Body of pancreas (tissue), 4 donors: ENCODE data around the gene ANKRD28. TPM values are rescaled to one million over a fixed set of nuclear protein-coding genes. Genes with fewer than 3 reads are reported as not detected.

Source experiments
- ATAC-seq: fragments of 150-250 bp; one replicate; pipeline ENCODE4 v1.9.1; 2016
- DNase-seq, 4 donors: peaks; one replicate each; pipeline ENCODE4 v3.0.0-alpha.2; 2019
- H3K27ac ChIP-seq, 4 donors: fragments of 200-600 bp; sonication (generic); 1 replicate in 3 of 4; 2 replicates in 1 of 4; pipeline versions ENCODE4 v1.5.1 to v1.6.1; 2016 to 2019; ENCODE audit warnings: mild to moderate bottlenecking in 1 of 4, mixed read lengths in 1 of 4, moderate library complexity in 1 of 4
- H3K27me3 ChIP-seq, 2 donors: fragments of 200-600 bp; sonication (generic); one replicate each; pipeline ENCODE4 v1.6.0; 2016; ENCODE audit warnings: mild to moderate bottlenecking in 1 of 2
- H3K36me3 ChIP-seq, 2 donors: fragments of 200-600 bp; sonication (generic); replicated peaks in 1 of 2; 2 replicates each; pipeline ENCODE4 v1.5.1; 2016; ENCODE audit warnings: low read depth in 2 of 2; ENCODE audit not compliant: insufficient read depth in 1 of 2
- H3K4me1 ChIP-seq: fragments of 200-600 bp; sonication (generic); one replicate; pipeline ENCODE4 v1.6.0; 2016
- H3K4me3 ChIP-seq, 2 donors: fragments of 200-600 bp; sonication (generic); 1 replicate in 1 of 2; 2 replicates in 1 of 2; pipeline ENCODE4 v1.5.1; 2016 to 2019
- H3K9me3 ChIP-seq, 3 donors: fragments of 200-600 bp; sonication (generic); 1 replicate in 2 of 3; 2 replicates in 1 of 3; pipeline ENCODE4 v1.5.1; 2016
- POLR2A ChIP-seq, 3 donors: fragments of 450-650 bp; IDR thresholded peaks; one replicate each; pipeline ENCODE4 v1.6.1; 2016; ENCODE audit warnings: antibody characterized with exemption in 3 of 3, mild to moderate bottlenecking in 2 of 3
- WGBS, 2 donors: methylation state at CpG; one replicate each; pipeline ENCODE4 v1.1.5; 2017; 5-methylcytosine and 5-hydroxymethylcytosine counted together
- intact Hi-C: fragments of 100-400 bp; cut with DNase I; formaldehyde crosslinking; loops from one replicate; pipeline ENCODE4 v1.15.1; 2023
- total RNA-seq, 2 donors: library from RNA; depleted of rRNA; stranded (reverse); fragments of >200 nt; gene quantifications; one replicate each; pipeline ENCODE4 v1.1.0, GENCODE V29; 2016
- TF ChIP-seq, protein P1 (sequence below), 7 experiments: fragments of 450-650 bp in 4 of 7; fragments of 200-600 bp in 3 of 7; sonication (generic) in 3 of 7; IDR thresholded peaks; one replicate each; pipeline ENCODE4 v1.5.1; 2016 to 2019; ENCODE audit warnings: antibody characterized with exemption in 7 of 7

The ANKRD28 gene
- total RNA-seq, 2 donors from 2014 or later, result 26.7 to 37.1 TPM

- DNase-seq (no peak), ATAC-seq (no peak)
- no peak for TF ChIP-seq POLR2A (IDR thresholded peaks at IDR 0.05)
- TF ChIP-seq, protein P1, sequence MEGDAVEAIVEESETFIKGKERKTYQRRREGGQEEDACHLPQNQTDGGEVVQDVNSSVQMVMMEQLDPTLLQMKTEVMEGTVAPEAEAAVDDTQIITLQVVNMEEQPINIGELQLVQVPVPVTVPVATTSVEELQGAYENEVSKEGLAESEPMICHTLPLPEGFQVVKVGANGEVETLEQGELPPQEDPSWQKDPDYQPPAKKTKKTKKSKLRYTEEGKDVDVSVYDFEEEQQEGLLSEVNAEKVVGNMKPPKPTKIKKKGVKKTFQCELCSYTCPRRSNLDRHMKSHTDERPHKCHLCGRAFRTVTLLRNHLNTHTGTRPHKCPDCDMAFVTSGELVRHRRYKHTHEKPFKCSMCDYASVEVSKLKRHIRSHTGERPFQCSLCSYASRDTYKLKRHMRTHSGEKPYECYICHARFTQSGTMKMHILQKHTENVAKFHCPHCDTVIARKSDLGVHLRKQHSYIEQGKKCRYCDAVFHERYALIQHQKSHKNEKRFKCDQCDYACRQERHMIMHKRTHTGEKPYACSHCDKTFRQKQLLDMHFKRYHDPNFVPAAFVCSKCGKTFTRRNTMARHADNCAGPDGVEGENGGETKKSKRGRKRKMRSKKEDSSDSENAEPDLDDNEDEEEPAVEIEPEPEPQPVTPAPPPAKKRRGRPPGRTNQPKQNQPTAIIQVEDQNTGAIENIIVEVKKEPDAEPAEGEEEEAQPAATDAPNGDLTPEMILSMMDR (IDR thresholded peaks at IDR 0.05), result no peak
- no peaks in the 10 kb centered on the region for H3K4me1 ChIP-seq
- 93 to 96% methylated on average over 2 of the region's 2 CpGs for WGBS, 2 donors
- H3K4me3 ChIP-seq, result no peak overlapping the region
- no peaks in the 10 kb centered on the region for H3K9me3 ChIP-seq
- intact Hi-C loops, result no loop called here
- no peaks in the 10 kb centered on the region for H3K27me3 ChIP-seq
- no peak overlapping the region for H3K27ac ChIP-seq
- H3K36me3 ChIP-seq, result no peaks in the 10 kb centered on the region
Observed at GRCh38 chr3:15731024-15731423, 66.8 kb downstream of the ANKRD28 start.

DNA sequence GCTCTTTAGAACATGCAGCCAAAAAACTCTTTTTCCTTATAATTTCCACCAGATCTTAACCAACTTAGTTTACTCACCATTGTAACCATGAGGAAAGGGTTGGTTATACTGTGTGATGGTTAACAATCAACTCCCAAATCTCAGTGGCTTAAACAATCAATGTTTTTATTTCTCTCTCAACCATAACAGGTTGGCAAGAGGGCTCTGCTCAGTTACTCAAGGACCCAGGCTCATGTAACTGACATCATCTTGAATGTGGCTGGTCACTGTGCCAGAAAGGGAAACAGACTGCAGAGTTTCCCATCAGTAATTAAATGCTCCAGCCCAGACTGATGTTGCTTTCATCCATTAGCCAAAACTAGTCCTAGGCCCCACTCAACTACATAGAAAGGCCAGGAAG, 69.0 kb downstream of the ANKRD28 start:
- TF ChIP-seq, protein P1 (IDR thresholded peaks at IDR 0.05), result no peak
- no peak for TF ChIP-seq POLR2A (IDR thresholded peaks at IDR 0.05)
- Histone ChIP-seq H3K4me3 (no peak overlapping the region), H3K9me3 (no peaks in the 10 kb centered on the region), H3K36me3 (peaks cover 0 to 2% of the 10 kb centered on the region in 2 donors), H3K27ac (no peak overlapping the region), H3K4me1 (no peaks in the 10 kb centered on the region), H3K27me3 (no peaks in the 10 kb centered on the region)
- DNase-seq, result no peak
- intact Hi-C loops, result no loop called here
- no peak for ATAC-seq

DNA sequence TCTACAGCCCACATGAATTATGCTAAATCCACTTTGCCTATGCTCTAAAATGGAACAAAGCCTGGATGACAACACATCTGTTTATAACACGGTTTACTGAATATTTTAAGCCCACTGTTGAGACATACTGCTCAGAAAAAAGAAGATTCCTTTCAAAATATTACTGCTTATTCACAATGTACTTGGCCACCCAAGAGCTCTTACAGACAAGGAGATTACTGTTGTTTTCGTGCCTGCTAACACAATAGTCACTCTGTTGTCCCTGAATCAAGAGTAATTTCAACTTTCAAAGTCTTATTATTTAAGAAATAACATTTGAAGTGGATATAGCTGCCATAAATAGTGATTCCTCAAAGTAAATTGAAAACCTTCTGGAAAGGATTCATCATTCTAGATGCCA, 70.9 kb downstream of the ANKRD28 start:
- Histone ChIP-seq H3K36me3 (peaks cover 0 to 5% of the 10 kb centered on the region in 2 donors), H3K9me3 (no peaks in the 10 kb centered on the region), H3K27me3 (no peaks in the 10 kb centered on the region), H3K4me3 (no peak overlapping the region), H3K27ac (no peak overlapping the region), H3K4me1 (no peaks in the 10 kb centered on the region)
- DNase-seq (no peak), ATAC-seq (no peak)
- 92 to 96% methylated on average over 2 of the region's 2 CpGs for WGBS, 2 donors
- TF ChIP-seq, protein P1 (IDR thresholded peaks at IDR 0.05), result no peak
- TF ChIP-seq POLR2A (IDR thresholded peaks at IDR 0.05), result no peak
- intact Hi-C loops, result no loop called here

DNA sequence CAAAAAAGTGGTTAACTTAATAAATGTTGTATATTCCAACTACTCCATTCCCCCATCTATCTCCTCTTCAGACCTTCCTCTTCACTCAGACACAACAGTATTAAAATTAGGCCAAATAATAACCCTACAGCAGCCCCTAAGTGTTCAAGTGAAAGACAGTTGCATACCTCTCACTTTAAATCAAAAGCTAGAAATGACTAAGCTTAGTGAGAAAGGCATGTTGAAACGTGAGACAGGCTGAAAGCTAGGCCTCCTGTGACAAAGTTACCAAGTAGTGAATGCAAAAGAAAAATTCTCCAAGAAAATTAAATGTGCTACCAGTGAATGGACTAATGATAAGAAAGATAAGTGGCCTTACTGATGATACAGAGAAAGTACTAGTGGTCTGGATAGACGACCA, 71.7 kb downstream of the ANKRD28 start:
- ATAC-seq (no peak), DNase-seq (no peak)
- TF ChIP-seq POLR2A (IDR thresholded peaks at IDR 0.05), result no peak
- TF ChIP-seq, protein P1 (IDR thresholded peaks at IDR 0.05), result no peak
- Histone ChIP-seq H3K4me3 (no peak overlapping the region), H3K27me3 (no peaks in the 10 kb centered on the region), H3K36me3 (peaks cover 0 to 5% of the 10 kb centered on the region in 2 donors), H3K27ac (no peak overlapping the region), H3K9me3 (no peaks in the 10 kb centered on the region), H3K4me1 (no peaks in the 10 kb centered on the region)
- 51 to 68% methylated on average over 2 of the region's 2 CpGs for WGBS, 2 donors
- intact Hi-C loops, result no loop called here

DNA sequence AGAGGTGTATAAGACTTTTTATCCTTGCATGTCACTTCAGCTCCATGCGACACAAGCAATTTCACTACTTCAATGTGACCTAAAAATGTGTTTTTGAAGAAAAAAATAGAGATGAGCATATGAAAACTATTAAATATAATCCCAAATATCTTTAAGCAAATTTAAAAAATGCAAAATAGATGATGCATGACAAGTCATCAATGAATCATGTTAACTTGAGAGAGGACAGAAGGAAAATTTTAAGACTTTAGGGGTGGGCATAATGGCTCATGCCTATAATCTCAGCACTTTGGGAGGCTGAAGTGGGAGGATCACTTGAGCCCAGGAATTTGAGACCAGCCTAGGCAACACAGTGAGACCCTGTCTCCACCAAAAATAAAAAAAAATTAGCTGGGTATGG, 73.3 kb downstream of the ANKRD28 start:
- no peak overlapping the region for H3K27ac ChIP-seq
- no peaks in the 10 kb centered on the region for H3K9me3 ChIP-seq
- DNase-seq (no peak), ATAC-seq (no peak)
- peaks cover 0 to 5% of the 10 kb centered on the region in 2 donors for H3K36me3 ChIP-seq
- intact Hi-C loops, result no loop called here
- no peaks in the 10 kb centered on the region for H3K4me1 ChIP-seq
- TF ChIP-seq POLR2A (IDR thresholded peaks at IDR 0.05), result no peak
- H3K4me3 ChIP-seq, result no peak overlapping the region
- no peaks in the 10 kb centered on the region for H3K27me3 ChIP-seq
- WGBS, 2 donors, result 89 to 100% methylated on average over 1 of the region's 1 CpG
